WTC11 (cell line): Measurements from ENCODE around the gene JMJD7. TPM values are rescaled to one million over a fixed set of nuclear protein-coding genes. Genes with fewer than 3 reads are reported as not detected.

ENCODE experiments used
- ATAC-seq: fragments of 200-7000 bp; cut with Tn5 transposase; 2 replicates; pipeline ENCODE4 v1.10.0; 2021; ENCODE audit warnings: mild to moderate bottlenecking, moderate library complexity
- CTCF ChIA-PET: fragments of 300-600 bp; sonication (Branson Sonifier 250); formaldehyde crosslinking; loops from one replicate; lab custom pipeline; 2021; ENCODE audit warnings: antibody characterized with exemption; lab: Charles Lee
- POLR2A ChIA-PET: fragments of 350-600 bp; sonication (Branson Sonifier 250); formaldehyde crosslinking; loops from one replicate; lab custom pipeline; 2021; ENCODE audit warnings: antibody characterized with exemption; lab: Charles Lee
- DNase-seq: peaks from one replicate; pipeline ENCODE4 v3.0.0; 2021; ENCODE audit warnings: low spot score
- H3K27ac Mint-ChIP-seq: 2 replicates; pipeline ENCODE4 v1.8.0; 2021; ENCODE audit warnings: mixed read lengths
- H3K27me3 Mint-ChIP-seq: 2 replicates; pipeline ENCODE4 v1.8.0; 2021; ENCODE audit warnings: low read depth, mild to moderate bottlenecking, moderate library complexity, mixed read lengths
- H3K36me3 Mint-ChIP-seq: 2 replicates; pipeline ENCODE4 v1.8.0; 2021; ENCODE audit warnings: mixed read lengths
- H3K4me1 Mint-ChIP-seq: 2 replicates; pipeline ENCODE4 v1.8.0; 2022; ENCODE audit warnings: mixed read lengths
- H3K4me3 Mint-ChIP-seq: 2 replicates; pipeline ENCODE4 v1.8.0; 2021; ENCODE audit warnings: mild to moderate bottlenecking, moderate library complexity, mixed read lengths
- H3K9me3 Mint-ChIP-seq: 2 replicates; pipeline ENCODE4 v1.8.0; 2021; ENCODE audit warnings: mixed read lengths
- CREB1 ChIP-seq: sonication (generic); formaldehyde crosslinking; IDR thresholded peaks from 2 replicates; pipeline ENCODE4 v1.8.0; 2023; ENCODE audit warnings: mild to moderate bottlenecking, missing genetic modification reagents
- ESRRA ChIP-seq: sonication (generic); formaldehyde crosslinking; IDR thresholded peaks from 2 replicates; pipeline ENCODE4 v1.8.1; 2022; ENCODE audit warnings: mild to moderate bottlenecking, missing genetic modification reagents, borderline replicate concordance
- FOXJ3 ChIP-seq: sonication (generic); formaldehyde crosslinking; IDR thresholded peaks from 2 replicates; pipeline ENCODE4 v1.9.0; 2021; ENCODE audit warnings: missing genetic modification reagents, mild to moderate bottlenecking, borderline replicate concordance
- FOXK1 ChIP-seq: sonication (generic); formaldehyde crosslinking; IDR thresholded peaks from 2 replicates; pipeline ENCODE4 v1.8.0; 2022; ENCODE audit warnings: mild to moderate bottlenecking, moderate library complexity, missing genetic modification reagents
- GABPB1 ChIP-seq: sonication (generic); formaldehyde crosslinking; IDR thresholded peaks from 2 replicates; pipeline ENCODE4 v1.8.1; 2023; ENCODE audit warnings: mild to moderate bottlenecking, missing genetic modification reagents
- KAT7 ChIP-seq: sonication (generic); formaldehyde crosslinking; IDR thresholded peaks from 2 replicates; pipeline ENCODE4 v1.8.1; 2023; ENCODE audit warnings: missing genetic modification reagents, mild to moderate bottlenecking, borderline replicate concordance
- MYBL2 ChIP-seq: sonication (generic); formaldehyde crosslinking; IDR thresholded peaks from 2 replicates; pipeline ENCODE4 v1.8.1; 2023; ENCODE audit warnings: mild to moderate bottlenecking, moderate library complexity, missing genetic modification reagents
- NFATC4 ChIP-seq: fragments of 250-450 bp; sonication (Bioruptor Pico); IDR thresholded peaks from 2 replicates; pipeline ENCODE4 v1.9.0; 2021; ENCODE audit warnings: mild to moderate bottlenecking
- NR2C2 ChIP-seq: sonication (generic); formaldehyde crosslinking; IDR thresholded peaks from 2 replicates; pipeline ENCODE4 v1.8.0; 2022; ENCODE audit warnings: mild to moderate bottlenecking, missing genetic modification reagents
- NR3C1 ChIP-seq: sonication (generic); formaldehyde crosslinking; conservative IDR thresholded peaks from 2 replicates; pipeline ENCODE4 v1.8.1; 2023; ENCODE audit warnings: low read depth, mild to moderate bottlenecking, missing genetic modification reagents
- RELA ChIP-seq: sonication (generic); formaldehyde crosslinking; IDR thresholded peaks from 2 replicates; pipeline ENCODE4 v1.8.1; 2022; ENCODE audit warnings: missing genetic modification reagents, mild to moderate bottlenecking, borderline replicate concordance
- SOX15 ChIP-seq: fragments of 250-450 bp; sonication (Bioruptor Pico); IDR thresholded peaks from 2 replicates; pipeline ENCODE4 v1.9.0; 2021; ENCODE audit warnings: mild to moderate bottlenecking
- TP53 ChIP-seq: sonication (generic); formaldehyde crosslinking; IDR thresholded peaks from 2 replicates; pipeline ENCODE4 v1.8.1; 2023; ENCODE audit warnings: mild to moderate bottlenecking, missing genetic modification reagents
- ZBTB21 ChIP-seq: sonication (generic); formaldehyde crosslinking; IDR thresholded peaks from 2 replicates; pipeline ENCODE4 v1.8.1; 2023; ENCODE audit warnings: mild to moderate bottlenecking, missing genetic modification reagents, borderline replicate concordance
- ZNF263 ChIP-seq: sonication (generic); formaldehyde crosslinking; IDR thresholded peaks from 2 replicates; pipeline ENCODE4 v1.8.1; 2022; ENCODE audit warnings: low read depth, mild to moderate bottlenecking, moderate library complexity, missing genetic modification reagents
- ZNF317 ChIP-seq: sonication (generic); formaldehyde crosslinking; IDR thresholded peaks from 2 replicates; pipeline ENCODE4 v1.8.1; 2023; ENCODE audit warnings: low read depth, mild to moderate bottlenecking, moderate library complexity, missing genetic modification reagents, borderline replicate concordance
- ZNF396 ChIP-seq: fragments of 250-450 bp; sonication (Bioruptor Pico); IDR thresholded peaks from 2 replicates; pipeline ENCODE4 v1.8.0; 2021; ENCODE audit warnings: mild to moderate bottlenecking, moderate library complexity, borderline replicate concordance
- ZNF423 ChIP-seq: fragments of 250-450 bp; sonication (Bioruptor Pico); IDR thresholded peaks from 2 replicates; pipeline ENCODE4 v2.1.2; 2022; ENCODE audit warnings: mild to moderate bottlenecking, moderate library complexity
- total RNA-seq: library from RNA; stranded (reverse); gene quantifications from 3 replicates; pipeline ENCODE4 v1.2.3, GENCODE V29; 2021
- TF ChIP-seq, protein P1 (sequence below): sonication (generic); formaldehyde crosslinking; IDR thresholded peaks from 2 replicates; pipeline ENCODE4 v1.8.0; 2022; ENCODE audit warnings: mild to moderate bottlenecking, missing genetic modification reagents
- TF ChIP-seq, protein P2 (sequence below): sonication (generic); formaldehyde crosslinking; IDR thresholded peaks from 2 replicates; pipeline ENCODE4 v1.8.1; 2023; ENCODE audit warnings: mild to moderate bottlenecking, missing genetic modification reagents, moderate library complexity
- TF ChIP-seq, protein P3 (sequence below): sonication (generic); formaldehyde crosslinking; IDR thresholded peaks from 2 replicates; pipeline ENCODE4 v1.8.1; 2023; ENCODE audit warnings: mild to moderate bottlenecking, missing genetic modification reagents
- TF ChIP-seq, protein P4 (sequence below): sonication (generic); formaldehyde crosslinking; IDR thresholded peaks from 2 replicates; pipeline ENCODE4 v1.8.1; 2022; ENCODE audit warnings: mild to moderate bottlenecking, missing genetic modification reagents, moderate library complexity, borderline replicate concordance
- TF ChIP-seq, protein P5 (sequence below): fragments of 250-450 bp; sonication (Bioruptor Pico); IDR thresholded peaks from 2 replicates; pipeline ENCODE4 v2.1.2; 2022; ENCODE audit warnings: mild to moderate bottlenecking, moderate library complexity
- TF ChIP-seq, protein P6 (sequence below): fragments of 250-450 bp; sonication (Bioruptor Pico); IDR thresholded peaks from 2 replicates; pipeline ENCODE4 v1.8.0; 2021; ENCODE audit warnings: mild to moderate bottlenecking

Gene JMJD7
- total RNA-seq, 1 experiment from 2014 or later = 19.9 TPM

DNA sequence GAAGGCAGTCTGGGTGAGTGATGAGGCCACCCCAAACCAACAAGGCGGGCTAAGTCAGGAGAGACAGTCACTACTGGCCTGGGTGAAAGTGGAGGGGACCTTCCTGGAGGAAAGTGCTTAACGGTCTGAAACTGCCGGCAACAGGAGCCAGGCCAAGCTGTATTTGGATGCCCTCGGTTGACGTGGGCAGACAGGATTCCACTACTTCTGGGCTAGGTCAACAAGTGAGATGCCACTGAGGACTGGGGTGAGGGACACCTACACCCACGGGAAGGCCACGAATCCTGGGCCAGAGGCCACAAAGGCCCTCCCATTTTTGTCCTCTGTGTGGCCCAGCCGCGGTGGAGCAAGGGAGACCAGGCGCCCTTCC is 53.6 kb downstream of the JMJD7 start (continued):
- TF ChIP-seq, protein P1, sequence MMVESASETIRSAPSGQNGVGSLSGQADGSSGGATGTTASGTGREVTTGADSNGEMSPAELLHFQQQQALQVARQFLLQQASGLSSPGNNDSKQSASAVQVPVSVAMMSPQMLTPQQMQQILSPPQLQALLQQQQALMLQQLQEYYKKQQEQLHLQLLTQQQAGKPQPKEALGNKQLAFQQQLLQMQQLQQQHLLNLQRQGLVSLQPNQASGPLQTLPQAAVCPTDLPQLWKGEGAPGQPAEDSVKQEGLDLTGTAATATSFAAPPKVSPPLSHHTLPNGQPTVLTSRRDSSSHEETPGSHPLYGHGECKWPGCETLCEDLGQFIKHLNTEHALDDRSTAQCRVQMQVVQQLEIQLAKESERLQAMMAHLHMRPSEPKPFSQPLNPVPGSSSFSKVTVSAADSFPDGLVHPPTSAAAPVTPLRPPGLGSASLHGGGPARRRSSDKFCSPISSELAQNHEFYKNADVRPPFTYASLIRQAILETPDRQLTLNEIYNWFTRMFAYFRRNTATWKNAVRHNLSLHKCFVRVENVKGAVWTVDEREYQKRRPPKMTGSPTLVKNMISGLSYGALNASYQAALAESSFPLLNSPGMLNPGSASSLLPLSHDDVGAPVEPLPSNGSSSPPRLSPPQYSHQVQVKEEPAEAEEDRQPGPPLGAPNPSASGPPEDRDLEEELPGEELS (CRISPR knock-in tag) = no peak
- TF ChIP-seq, protein P2, sequence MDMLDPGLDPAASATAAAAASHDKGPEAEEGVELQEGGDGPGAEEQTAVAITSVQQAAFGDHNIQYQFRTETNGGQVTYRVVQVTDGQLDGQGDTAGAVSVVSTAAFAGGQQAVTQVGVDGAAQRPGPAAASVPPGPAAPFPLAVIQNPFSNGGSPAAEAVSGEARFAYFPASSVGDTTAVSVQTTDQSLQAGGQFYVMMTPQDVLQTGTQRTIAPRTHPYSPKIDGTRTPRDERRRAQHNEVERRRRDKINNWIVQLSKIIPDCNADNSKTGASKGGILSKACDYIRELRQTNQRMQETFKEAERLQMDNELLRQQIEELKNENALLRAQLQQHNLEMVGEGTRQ (CRISPR knock-in tag) = no peak
- TF ChIP-seq, protein P3, sequence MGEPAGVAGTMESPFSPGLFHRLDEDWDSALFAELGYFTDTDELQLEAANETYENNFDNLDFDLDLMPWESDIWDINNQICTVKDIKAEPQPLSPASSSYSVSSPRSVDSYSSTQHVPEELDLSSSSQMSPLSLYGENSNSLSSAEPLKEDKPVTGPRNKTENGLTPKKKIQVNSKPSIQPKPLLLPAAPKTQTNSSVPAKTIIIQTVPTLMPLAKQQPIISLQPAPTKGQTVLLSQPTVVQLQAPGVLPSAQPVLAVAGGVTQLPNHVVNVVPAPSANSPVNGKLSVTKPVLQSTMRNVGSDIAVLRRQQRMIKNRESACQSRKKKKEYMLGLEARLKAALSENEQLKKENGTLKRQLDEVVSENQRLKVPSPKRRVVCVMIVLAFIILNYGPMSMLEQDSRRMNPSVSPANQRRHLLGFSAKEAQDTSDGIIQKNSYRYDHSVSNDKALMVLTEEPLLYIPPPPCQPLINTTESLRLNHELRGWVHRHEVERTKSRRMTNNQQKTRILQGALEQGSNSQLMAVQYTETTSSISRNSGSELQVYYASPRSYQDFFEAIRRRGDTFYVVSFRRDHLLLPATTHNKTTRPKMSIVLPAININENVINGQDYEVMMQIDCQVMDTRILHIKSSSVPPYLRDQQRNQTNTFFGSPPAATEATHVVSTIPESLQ (CRISPR knock-in tag) = no peak
- TF ChIP-seq MYBL2 (CRISPR knock-in tag) = no peak
- TF ChIP-seq ZNF423 (CRISPR knock-in tag) = no peak
- TF ChIP-seq TP53 = no peak
- no peak for TF ChIP-seq ZNF263 (CRISPR knock-in tag)

DNA sequence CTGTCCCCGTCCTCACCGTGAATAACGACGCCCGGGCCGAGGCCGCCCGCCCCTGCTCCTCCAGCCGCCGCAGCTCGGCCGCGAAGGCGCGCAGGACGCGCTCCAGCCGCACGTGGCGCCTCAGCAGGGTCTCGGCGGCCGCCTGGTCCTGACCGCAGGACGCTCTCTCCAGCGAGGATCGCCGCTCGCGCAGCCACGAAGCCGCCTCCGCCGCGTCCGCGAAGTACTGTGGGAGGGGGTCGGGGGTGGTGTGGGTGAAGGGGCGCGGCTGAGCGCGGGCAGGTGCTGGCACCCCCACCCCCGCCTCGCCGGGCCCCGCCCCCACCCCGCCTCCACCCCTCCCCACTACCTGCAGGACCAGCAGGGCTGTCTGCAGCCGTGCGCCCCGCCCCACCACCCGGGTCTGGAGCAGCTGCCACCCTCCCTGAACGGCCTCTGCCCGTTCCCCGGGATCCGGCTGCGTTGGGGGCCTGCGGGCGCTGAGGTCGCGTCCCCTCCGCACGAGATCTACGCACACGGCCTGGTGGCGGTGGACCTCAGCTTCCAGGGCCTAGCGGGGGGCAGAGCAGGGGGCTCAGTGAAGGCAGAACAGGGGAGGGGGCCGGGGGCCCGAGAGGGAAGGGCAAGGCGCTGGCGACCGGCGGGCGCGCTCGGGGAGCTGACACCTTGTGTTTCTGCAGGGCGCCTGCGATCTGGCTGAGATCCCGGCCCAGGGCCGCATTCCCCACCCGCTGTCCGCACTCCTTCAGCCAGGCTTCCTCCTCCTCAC is 54.2 kb downstream of the JMJD7 start:
- peaks cover 8% of the 10 kb centered on the region for H3K4me1 Mint-ChIP-seq
- H3K27ac Mint-ChIP-seq = no peak overlapping the region
- H3K4me3 Mint-ChIP-seq = peak overlapping the region; percentile 40
- no peaks in the 10 kb centered on the region for H3K36me3 Mint-ChIP-seq
- DNase-seq (peak; percentile 61), ATAC-seq (peak; percentile 67)
- H3K27me3 Mint-ChIP-seq = peaks cover 33% of the 10 kb centered on the region
- H3K9me3 Mint-ChIP-seq = no peaks in the 10 kb centered on the region
- ChIA-PET CTCF (interaction anchor here (1.0 to 2.1 kb wide), 7 partner anchors 10 to 108 kb away, joined by 3 to 14 read pairs (median 6); partner anchors contain the start of gene MAPKBP1), POLR2A (no interaction called here)
- TF ChIP-seq ESRRA (CRISPR knock-in tag) (peak; percentile 96), RELA (CRISPR knock-in tag) (peak; percentile 91; the same call in 1 of the 2 replicates), CREB1 (CRISPR knock-in tag) (peak; percentile 39; the same call in 1 of the 2 replicates), SOX15 (CRISPR knock-in tag) (no peak), MYBL2 (CRISPR knock-in tag) (peak; percentile 75; the same call in 1 of the 2 replicates), ZNF317 (peak; percentile 63; the same call in 1 of the 2 replicates), ZNF263 (CRISPR knock-in tag) (peak; percentile 51; the same call in 1 of the 2 replicates), FOXJ3 (CRISPR knock-in tag) (no peak), NR3C1 (CRISPR knock-in tag) (no peak), KAT7 (CRISPR knock-in tag) (no peak), NR2C2 (CRISPR knock-in tag) (peak; percentile 65; the same call in 1 of the 2 replicates), FOXK1 (CRISPR knock-in tag) (peak; percentile 95), ZBTB21 (CRISPR knock-in tag) (peak; percentile 76; the same call in 1 of the 2 replicates), NFATC4 (no peak), GABPB1 (CRISPR knock-in tag) (no peak), ZNF396 (no peak)
- TF ChIP-seq, protein P4, sequence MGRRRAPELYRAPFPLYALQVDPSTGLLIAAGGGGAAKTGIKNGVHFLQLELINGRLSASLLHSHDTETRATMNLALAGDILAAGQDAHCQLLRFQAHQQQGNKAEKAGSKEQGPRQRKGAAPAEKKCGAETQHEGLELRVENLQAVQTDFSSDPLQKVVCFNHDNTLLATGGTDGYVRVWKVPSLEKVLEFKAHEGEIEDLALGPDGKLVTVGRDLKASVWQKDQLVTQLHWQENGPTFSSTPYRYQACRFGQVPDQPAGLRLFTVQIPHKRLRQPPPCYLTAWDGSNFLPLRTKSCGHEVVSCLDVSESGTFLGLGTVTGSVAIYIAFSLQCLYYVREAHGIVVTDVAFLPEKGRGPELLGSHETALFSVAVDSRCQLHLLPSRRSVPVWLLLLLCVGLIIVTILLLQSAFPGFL (CRISPR knock-in tag) = no peak
- TF ChIP-seq, protein P5, sequence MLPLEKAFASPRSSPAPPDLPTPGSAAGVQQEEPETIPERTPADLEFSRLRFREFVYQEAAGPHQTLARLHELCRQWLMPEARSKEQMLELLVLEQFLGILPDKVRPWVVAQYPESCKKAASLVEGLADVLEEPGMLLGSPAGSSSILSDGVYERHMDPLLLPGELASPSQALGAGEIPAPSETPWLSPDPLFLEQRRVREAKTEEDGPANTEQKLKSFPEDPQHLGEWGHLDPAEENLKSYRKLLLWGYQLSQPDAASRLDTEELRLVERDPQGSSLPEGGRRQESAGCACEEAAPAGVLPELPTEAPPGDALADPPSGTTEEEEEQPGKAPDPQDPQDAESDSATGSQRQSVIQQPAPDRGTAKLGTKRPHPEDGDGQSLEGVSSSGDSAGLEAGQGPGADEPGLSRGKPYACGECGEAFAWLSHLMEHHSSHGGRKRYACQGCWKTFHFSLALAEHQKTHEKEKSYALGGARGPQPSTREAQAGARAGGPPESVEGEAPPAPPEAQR (CRISPR knock-in tag) = no peak
- TF ChIP-seq, protein P6, sequence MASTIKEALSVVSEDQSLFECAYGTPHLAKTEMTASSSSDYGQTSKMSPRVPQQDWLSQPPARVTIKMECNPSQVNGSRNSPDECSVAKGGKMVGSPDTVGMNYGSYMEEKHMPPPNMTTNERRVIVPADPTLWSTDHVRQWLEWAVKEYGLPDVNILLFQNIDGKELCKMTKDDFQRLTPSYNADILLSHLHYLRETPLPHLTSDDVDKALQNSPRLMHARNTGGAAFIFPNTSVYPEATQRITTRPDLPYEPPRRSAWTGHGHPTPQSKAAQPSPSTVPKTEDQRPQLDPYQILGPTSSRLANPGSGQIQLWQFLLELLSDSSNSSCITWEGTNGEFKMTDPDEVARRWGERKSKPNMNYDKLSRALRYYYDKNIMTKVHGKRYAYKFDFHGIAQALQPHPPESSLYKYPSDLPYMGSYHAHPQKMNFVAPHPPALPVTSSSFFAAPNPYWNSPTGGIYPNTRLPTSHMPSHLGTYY (CRISPR knock-in tag) = no peak
- TF ChIP-seq, protein P3 (CRISPR knock-in tag) = no peak
